Measurements from ENCODE around the gene ACBD4.

ACBD4 gene

DNA sequence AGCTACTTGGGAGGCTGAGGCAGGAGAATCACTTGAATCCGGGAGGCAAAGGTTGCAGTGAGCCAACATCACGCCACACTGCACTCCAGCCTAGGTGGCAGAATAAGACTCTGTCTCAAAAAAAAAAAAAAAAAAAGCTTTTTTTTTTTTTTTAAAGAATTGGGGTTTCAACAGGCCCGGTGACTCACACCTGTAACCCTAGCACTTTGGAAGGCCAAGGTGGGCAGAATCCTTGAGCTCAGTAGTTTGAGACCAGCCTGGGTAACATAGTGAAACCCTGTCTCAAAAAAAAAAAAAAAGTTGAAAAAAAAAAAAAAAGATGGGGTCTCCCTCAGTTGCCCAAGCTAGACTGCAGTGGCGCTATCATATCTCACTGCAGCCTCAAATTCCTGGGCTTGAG is 19.5 kb downstream of the ACBD4 start:
- TF ChIP-seq, protein P1, sequence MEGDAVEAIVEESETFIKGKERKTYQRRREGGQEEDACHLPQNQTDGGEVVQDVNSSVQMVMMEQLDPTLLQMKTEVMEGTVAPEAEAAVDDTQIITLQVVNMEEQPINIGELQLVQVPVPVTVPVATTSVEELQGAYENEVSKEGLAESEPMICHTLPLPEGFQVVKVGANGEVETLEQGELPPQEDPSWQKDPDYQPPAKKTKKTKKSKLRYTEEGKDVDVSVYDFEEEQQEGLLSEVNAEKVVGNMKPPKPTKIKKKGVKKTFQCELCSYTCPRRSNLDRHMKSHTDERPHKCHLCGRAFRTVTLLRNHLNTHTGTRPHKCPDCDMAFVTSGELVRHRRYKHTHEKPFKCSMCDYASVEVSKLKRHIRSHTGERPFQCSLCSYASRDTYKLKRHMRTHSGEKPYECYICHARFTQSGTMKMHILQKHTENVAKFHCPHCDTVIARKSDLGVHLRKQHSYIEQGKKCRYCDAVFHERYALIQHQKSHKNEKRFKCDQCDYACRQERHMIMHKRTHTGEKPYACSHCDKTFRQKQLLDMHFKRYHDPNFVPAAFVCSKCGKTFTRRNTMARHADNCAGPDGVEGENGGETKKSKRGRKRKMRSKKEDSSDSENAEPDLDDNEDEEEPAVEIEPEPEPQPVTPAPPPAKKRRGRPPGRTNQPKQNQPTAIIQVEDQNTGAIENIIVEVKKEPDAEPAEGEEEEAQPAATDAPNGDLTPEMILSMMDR (IDR thresholded peaks at IDR 0.05; ENCODE audit: control insufficient read depth, extremely low read depth, insufficient read depth): no peak
- H3K4me3 ChIP-seq (ENCODE audit: low read depth, low read length): no peak overlapping the region
- DNase-seq (ENCODE audit: low read depth): no peak

DNA sequence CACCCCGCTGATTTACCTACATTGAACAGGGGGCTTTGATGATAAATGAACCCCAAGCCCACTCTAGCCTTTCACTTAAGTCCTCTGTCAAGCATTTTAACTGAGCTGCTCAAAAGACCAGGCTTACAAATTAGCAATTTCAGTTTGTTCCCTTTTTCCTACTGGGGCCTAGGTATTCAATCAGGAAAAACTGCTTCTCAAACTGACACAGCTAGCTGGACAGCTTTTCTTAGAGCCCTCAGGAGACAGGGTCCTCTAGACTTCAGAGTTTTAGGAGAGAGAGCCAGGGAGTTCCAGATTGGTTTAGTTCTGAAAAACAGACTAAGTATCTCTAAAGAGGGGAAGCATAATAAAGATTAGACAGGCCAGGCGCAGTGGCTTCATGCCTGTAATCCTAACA is 20.0 kb downstream of the ACBD4 start:
- TF ChIP-seq, protein P1 (IDR thresholded peaks at IDR 0.05; ENCODE audit: control insufficient read depth, extremely low read depth, insufficient read depth): no peak
- no peak overlapping the region for H3K4me3 ChIP-seq (ENCODE audit: low read depth, low read length)
- no peak for DNase-seq (ENCODE audit: low read depth)

- no peak for DNase-seq (ENCODE audit: low read depth)
- TF ChIP-seq, protein P1 (IDR thresholded peaks at IDR 0.05; ENCODE audit: control insufficient read depth, extremely low read depth, insufficient read depth): no peak
- H3K4me3 ChIP-seq (ENCODE audit: low read depth, low read length): no peak overlapping the region
These were observed 20.8 kb downstream of the ACBD4 start for GRCh38 chr17:45156242-45156641.

DNA sequence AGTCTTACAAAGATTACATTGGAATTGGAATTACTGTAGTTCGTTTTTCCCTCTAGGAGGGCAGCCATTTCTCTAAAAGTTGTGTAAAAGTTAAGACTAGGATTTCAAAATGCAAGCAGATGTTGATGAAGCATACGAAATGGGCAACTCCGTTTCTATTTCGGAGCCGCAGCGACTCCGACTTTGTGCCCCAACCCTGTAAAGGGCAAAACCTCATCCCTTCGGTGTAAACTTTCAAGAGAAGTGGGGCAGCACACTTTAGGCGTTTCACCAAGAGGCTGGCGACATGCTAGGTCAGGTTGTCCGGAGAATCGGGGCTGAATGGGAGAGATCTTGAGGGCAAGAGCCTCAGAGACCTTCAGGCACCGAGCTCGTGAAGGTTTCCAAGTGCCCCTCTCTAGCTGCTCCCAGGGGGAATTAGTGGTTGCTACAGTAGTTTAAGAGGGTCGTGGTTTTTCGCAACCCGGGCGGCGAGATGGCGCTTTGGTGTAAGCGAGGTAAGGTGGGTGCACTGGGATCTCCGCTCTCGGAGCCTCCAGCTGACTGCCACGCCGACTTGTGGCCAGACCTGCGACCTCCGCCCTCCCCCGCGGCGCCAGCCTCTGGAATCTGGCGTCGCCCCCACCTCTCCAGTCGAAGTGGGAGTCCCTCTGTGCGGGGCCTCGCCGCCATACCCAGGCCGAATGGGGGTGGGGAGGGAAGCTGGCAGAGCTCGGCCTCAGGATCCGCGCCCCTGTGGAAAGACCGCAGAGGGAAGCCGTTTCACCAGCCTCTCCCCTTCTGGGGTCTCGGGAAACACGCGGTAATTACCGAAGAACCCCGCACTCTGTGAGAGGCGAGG is 25.2 kb downstream of the ACBD4 start:
- TF ChIP-seq, protein P1 (IDR thresholded peaks at IDR 0.05; ENCODE audit: control insufficient read depth, extremely low read depth, insufficient read depth): peak; percentile 21; the same call in 1 of the 2 replicates
- H3K4me3 ChIP-seq (ENCODE audit: low read depth, low read length): peak overlapping the region; percentile 98
- DNase-seq (ENCODE audit: low read depth): no peak

DNA sequence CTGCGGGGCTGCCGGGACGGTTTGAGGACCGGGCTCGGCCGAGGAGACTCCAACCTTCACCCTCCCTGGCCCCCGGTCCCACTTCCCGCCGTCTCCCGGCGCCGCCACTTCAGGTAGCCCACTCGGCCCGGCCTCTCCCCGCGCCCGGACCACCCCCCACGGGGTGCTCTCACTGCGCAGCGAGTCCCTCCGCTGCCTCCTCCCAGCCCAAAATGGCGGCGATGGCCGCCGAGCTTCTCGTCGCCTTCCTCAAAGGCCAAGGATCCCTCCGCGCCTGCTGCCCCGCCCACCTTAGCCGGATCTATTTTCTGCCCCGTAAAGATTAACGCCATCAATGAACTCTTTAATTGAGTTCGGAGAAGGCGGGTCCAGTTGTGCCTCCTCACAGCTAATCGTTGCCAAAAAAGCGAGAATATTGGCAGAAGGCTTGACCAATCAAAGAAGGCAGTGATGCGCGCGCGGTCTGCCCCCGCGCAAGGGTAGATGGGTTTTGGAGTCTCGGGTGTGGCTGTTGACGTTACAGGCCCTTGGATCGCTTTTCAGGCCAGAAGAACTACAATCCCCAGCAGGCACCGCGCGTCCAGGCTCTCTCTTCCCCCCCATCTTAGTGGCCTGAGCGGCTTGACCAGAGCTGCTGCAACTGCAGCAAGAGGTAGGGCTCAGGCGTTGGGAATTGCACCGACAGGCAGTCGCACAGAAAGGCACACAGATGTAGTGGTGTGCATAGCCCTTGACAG is 26.0 kb downstream of the ACBD4 start, which contains the start of gene HEXIM2:
Gene HEXIM2, plus strand, starts transcription at position 588 of the 737 bp plus-strand sequence. CDS start 919 bp downstream, outside the sequence.
- TF ChIP-seq, protein P1 (IDR thresholded peaks at IDR 0.05; ENCODE audit: control insufficient read depth, extremely low read depth, insufficient read depth): no peak
- H3K4me3 ChIP-seq (ENCODE audit: low read depth, low read length): peak within 1 kb of the TSS; percentile 98
- DNase-seq (ENCODE audit: low read depth): peak; percentile 100

DNA sequence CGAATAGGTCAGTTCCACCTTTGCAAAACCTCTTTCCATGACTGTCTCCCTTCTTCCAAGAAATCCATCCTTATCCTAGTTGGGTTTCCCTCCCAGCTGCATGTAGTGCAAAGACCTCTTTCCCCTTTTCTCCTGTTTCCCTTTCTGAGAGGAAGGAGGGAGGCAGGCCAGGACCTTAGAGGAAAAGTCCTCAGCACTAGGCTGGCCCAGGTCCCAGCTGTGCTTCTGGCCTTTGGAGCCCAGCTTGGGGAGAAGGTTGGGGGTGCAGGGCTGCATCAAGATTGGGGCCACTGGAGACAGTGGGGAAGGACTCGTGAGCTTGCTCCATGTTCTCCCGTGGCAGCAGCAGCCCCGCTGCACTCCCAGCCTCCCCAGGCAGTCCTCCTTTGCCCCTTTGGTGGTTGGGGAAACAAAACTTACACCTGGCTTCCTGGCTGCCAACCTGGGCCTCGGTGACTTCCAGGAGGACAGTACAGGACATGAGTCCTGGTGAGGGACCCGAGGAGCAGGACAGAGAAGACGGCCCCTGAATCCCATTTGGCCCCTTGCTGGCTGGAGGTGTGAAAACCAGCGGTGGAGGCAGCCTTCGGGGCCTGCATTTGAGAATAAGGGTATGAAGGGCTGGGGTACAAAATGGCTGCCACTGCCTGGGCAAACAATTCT is 26.7 kb downstream of the ACBD4 start:
- no peak for DNase-seq (ENCODE audit: low read depth)
- TF ChIP-seq, protein P1 (IDR thresholded peaks at IDR 0.05; ENCODE audit: control insufficient read depth, extremely low read depth, insufficient read depth): no peak
- peak overlapping the region; percentile 98 for H3K4me3 ChIP-seq (ENCODE audit: low read depth, low read length)
